T-cell (primary cell): ENCODE results near the gene GGT6. TPM values are rescaled to one million over a fixed set of nuclear protein-coding genes. Genes with fewer than 3 reads are reported as not detected.

ENCODE experiments used
- ATAC-seq, 4 experiments: fragments of 200-7000 bp in 3 of 4; fragments of 150-1000 bp in 1 of 4; cut with Tn5 transposase; replicated peaks in 1 of 4; 1 replicate in 3 of 4; 2 replicates in 1 of 4; pipeline ENCODE4 v1.10.0; 2021; ENCODE audit warnings: moderate library complexity in 3 of 4, mild to moderate bottlenecking in 2 of 4, moderate number of reproducible peaks in 1 of 4
- CTCF ChIA-PET, 2 donors: fragments of 300-600 bp; sonication (Branson Sonifier 250); formaldehyde crosslinking; loops; one replicate each; lab custom pipeline; 2022; ENCODE audit warnings: antibody characterized with exemption in 2 of 2; lab: Charles Lee
- POLR2A ChIA-PET, 2 donors: fragments of 300-600 bp; sonication (Branson Sonifier 250); formaldehyde crosslinking; loops; one replicate each; lab custom pipeline; 2022; ENCODE audit warnings: antibody characterized with exemption in 2 of 2; lab: Charles Lee
- DNase-seq, 35 experiments: peaks; one replicate each; pipeline versions ENCODE4 v3.0.0 to v3.0.0-alpha.2; 2013 to 2023
- H3K27ac ChIP-seq: one replicate; pipeline ENCODE4 v1.5.1; 2013; ENCODE audit warnings: low read length
- H3K27me3 ChIP-seq, 2 experiments: replicated peaks in 1 of 2; 1 replicate in 1 of 2; 2 replicates in 1 of 2; pipeline versions ENCODE4 v1.6.1 to v1.7.0; 2013; ENCODE audit warnings: low read length in 1 of 2, mixed read lengths in 1 of 2; ENCODE audit not compliant: control insufficient read depth in 2 of 2, insufficient read depth in 2 of 2; ENCODE audit errors: extremely low read depth in 1 of 2
- H3K36me3 ChIP-seq, 2 donors: 1 replicate in 1 of 2; 2 replicates in 1 of 2; pipeline versions ENCODE4 v1.6.1 to v1.7.0; 2013; ENCODE audit warnings: low read length in 1 of 2; ENCODE audit not compliant: control insufficient read depth in 2 of 2, insufficient read depth in 1 of 2; ENCODE audit errors: extremely low read depth in 1 of 2
- H3K4me1 ChIP-seq, 2 experiments: 1 replicate in 1 of 2; 2 replicates in 1 of 2; pipeline versions ENCODE4 v1.6.1 to v1.7.0; 2013; ENCODE audit warnings: low read length in 2 of 2, mixed read lengths in 1 of 2; ENCODE audit not compliant: insufficient read depth in 2 of 2, control insufficient read depth in 1 of 2; ENCODE audit errors: extremely low read depth in 1 of 2
- H3K4me3 ChIP-seq, 2 donors: 1 replicate in 1 of 2; 2 replicates in 1 of 2; pipeline versions ENCODE4 v1.5.1 to v1.7.0; 2013; ENCODE audit warnings: mild to moderate bottlenecking in 2 of 2, low read length in 1 of 2, moderate library complexity in 1 of 2; ENCODE audit not compliant: control insufficient read depth in 1 of 2; ENCODE audit errors: extremely low read depth in 1 of 2
- H3K9me3 ChIP-seq: 2 replicates; pipeline ENCODE4 v1.7.0; 2013
- H3K27ac Mint-ChIP-seq, 2 donors: one replicate each; pipeline ENCODE4 v1.8.0; 2020 to 2021; ENCODE audit warnings: mild to moderate bottlenecking in 2 of 2, mixed read lengths in 2 of 2
- H3K27me3 Mint-ChIP-seq, 2 donors: one replicate each; pipeline ENCODE4 v1.8.0; 2021 to 2022; ENCODE audit warnings: mixed read lengths in 2 of 2
- H3K36me3 Mint-ChIP-seq: one replicate; pipeline ENCODE4 v1.8.0; 2021; ENCODE audit warnings: mixed read lengths
- H3K4me1 Mint-ChIP-seq, 3 donors: one replicate each; pipeline ENCODE4 v1.8.0; 2020 to 2022; ENCODE audit warnings: mixed read lengths in 3 of 3, mild to moderate bottlenecking in 1 of 3
- H3K4me3 Mint-ChIP-seq, 3 donors: one replicate each; pipeline ENCODE4 v1.8.0; 2020 to 2022; ENCODE audit warnings: mild to moderate bottlenecking in 3 of 3, mixed read lengths in 3 of 3, moderate library complexity in 3 of 3
- H3K9me3 Mint-ChIP-seq, 3 donors: one replicate each; pipeline ENCODE4 v1.8.0; 2020 to 2022; ENCODE audit warnings: mixed read lengths in 3 of 3
- WGBS: methylation state at CpG from one replicate; pipeline ENCODE4 v1.1.5; 2013; ENCODE audit warnings: missing lambda C conversion rate; ENCODE audit not compliant: insufficient coverage; 5-methylcytosine and 5-hydroxymethylcytosine counted together
- total RNA-seq, 35 experiments: library from RNA in 6 of 35; stranded (reverse) in 6 of 35; fragments of 120-200 nt in 1 of 35; gene quantifications; one replicate each; pipeline versions ENCODE4 v1.2.1 to v1.2.4 and lab custom pipeline; 2013 to 2026

Gene GGT6
- total RNA-seq, 5 donors from 2014 or later (not counting 1 experiment from before 2014, with no cell fraction given): not detected

DNA sequence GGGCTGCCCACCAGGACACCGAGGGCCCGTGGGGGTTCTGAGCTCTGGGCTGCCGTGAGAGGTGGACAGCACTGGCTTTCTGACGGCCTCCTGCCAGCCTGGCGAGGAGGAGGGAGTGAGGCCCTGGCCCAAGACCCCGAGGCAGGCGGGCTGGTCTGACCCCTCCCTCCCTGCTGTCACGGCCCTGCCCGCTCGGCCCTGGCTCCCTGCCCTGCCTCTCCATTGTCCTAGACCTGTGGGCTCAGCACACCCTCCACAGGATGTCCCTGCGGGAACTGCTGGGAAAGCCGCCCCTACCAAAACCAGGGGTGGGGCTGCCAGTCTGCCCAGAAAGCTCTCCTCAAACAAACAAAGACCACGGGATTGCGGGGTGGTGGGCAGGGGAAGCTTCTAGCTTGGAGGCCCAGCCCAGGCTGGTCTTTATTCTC, 41.0 kb downstream of the GGT6 start:
- Histone ChIP-seq H3K27ac (no peak overlapping the region), H3K4me1 (peaks cover 0 to 2% of the 10 kb centered on the region in 2 experiments), H3K36me3 (no peaks in the 10 kb centered on the region), H3K4me3 (no peak overlapping the region), H3K27me3 (peaks cover 0 to 18% of the 10 kb centered on the region in 2 experiments), H3K9me3 (no peaks in the 10 kb centered on the region)
- Mint-ChIP-seq H3K27me3 (no peaks in the 10 kb centered on the region), H3K4me3 (no peak overlapping the region), H3K4me1 (no peaks in the 10 kb centered on the region), H3K27ac (no peak overlapping the region), H3K9me3 (no peaks in the 10 kb centered on the region), H3K36me3 (no peaks in the 10 kb centered on the region)
- DNase-seq: no peak
- ChIA-PET POLR2A (no interaction called here), CTCF (no interaction called here)
- 92% methylated on average over 10 of the region's 14 CpGs for WGBS
- no peak for ATAC-seq

DNA sequence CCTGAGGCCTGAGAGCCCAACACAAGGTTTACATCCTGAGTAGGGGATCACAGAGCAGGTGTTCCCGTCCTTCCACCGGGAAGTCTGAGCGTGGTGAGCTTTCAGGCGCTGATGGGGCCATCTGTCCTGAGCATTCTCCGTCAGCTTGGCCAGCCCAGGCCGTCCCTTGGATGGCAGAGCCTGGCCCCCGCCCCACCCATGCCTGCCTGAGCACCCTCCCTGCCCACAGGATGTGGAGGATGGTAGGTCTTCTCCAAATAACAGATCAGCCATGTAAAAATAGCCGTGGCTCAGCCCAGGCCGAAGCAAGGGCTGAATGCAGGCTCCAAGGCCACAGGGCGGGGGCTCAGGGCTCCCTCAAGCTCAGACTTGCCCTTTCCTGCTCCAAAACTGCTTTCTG, 41.5 kb downstream of the GGT6 start:
- 74% methylated on average over 6 of the region's 10 CpGs for WGBS
- Mint-ChIP-seq H3K27me3 (no peaks in the 10 kb centered on the region), H3K4me1 (no peaks in the 10 kb centered on the region), H3K4me3 (no peak overlapping the region), H3K9me3 (no peaks in the 10 kb centered on the region), H3K27ac (no peak overlapping the region), H3K36me3 (no peaks in the 10 kb centered on the region)
- DNase-seq (no peak), ATAC-seq (no peak)
- no peak overlapping the region for H3K4me3 ChIP-seq
- H3K4me1 ChIP-seq: peaks cover 0 to 2% of the 10 kb centered on the region in 2 experiments
- H3K36me3 ChIP-seq: no peaks in the 10 kb centered on the region
- H3K27ac ChIP-seq: no peak overlapping the region
- peaks cover 0 to 20% of the 10 kb centered on the region in 2 experiments for H3K27me3 ChIP-seq
- no peaks in the 10 kb centered on the region for H3K9me3 ChIP-seq
- POLR2A ChIA-PET: no interaction called here
- CTCF ChIA-PET: no interaction called here

DNA sequence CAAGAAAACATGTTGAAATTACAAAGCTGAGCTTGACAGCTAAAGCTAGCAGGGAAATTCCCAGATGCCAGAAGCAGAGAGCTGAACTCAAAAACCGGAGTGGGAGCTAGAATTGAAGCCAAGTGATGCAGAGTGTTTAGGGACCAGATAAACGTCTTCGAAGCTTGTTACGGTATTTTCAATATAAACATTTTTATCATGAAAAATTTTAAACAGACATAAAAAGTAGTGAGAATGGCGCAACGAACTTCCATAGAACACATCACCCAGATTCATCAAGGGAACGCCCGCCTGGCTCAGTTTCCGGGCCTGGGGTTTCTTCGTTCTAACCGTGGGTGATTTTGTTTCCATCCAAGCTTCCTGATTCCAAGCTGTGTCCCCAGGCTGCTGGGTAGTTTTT, 43.6 kb downstream of the GGT6 start:
- whole genome bisulfite sequencing: 92% methylated on average over 2 of the region's 11 CpGs
- no peaks in the 10 kb centered on the region for H3K36me3 ChIP-seq
- no peak overlapping the region for H3K4me3 Mint-ChIP-seq
- DNase-seq (no peak), ATAC-seq (no peak)
- no peak overlapping the region for H3K27ac ChIP-seq
- no peak overlapping the region for H3K4me3 ChIP-seq
- H3K36me3 Mint-ChIP-seq: no peaks in the 10 kb centered on the region
- ChIA-PET POLR2A (no interaction called here), CTCF (interaction anchor here in 1 of 2 donors (0.6 kb wide), 1 partner anchor 1073 kb away, joined by 3 read pairs; no protein-coding TSS in a partner anchor)
- H3K27me3 ChIP-seq: peaks cover 0 to 19% of the 10 kb centered on the region in 2 experiments
- H3K27ac Mint-ChIP-seq: no peak overlapping the region
- no peaks in the 10 kb centered on the region for H3K9me3 ChIP-seq
- no peaks in the 10 kb centered on the region for H3K27me3 Mint-ChIP-seq
- H3K9me3 Mint-ChIP-seq: no peaks in the 10 kb centered on the region
- no peaks in the 10 kb centered on the region for H3K4me1 Mint-ChIP-seq
- peaks cover 0 to 2% of the 10 kb centered on the region in 2 experiments for H3K4me1 ChIP-seq

DNA sequence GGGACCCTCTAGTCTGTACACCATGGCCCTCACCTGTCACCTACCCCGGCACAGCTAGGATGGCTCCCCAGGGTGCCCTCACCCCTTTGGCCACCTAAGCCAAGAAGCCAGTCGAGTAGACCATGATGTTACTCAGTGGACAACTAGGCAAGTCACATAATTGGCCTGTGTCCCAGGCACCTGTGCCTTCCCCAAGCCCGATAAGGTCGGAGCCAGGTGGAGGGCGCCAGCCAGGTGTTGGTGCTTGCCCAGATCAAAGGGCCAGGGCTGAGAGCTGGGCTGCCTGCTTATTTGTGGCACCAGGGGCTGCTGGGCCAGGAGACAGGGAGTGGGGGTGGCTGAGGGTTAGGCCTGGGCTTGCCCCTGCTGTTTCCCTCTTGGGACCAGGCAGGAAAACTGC, 44.9 kb downstream of the GGT6 start:
- H3K27me3 ChIP-seq: peaks cover 0 to 20% of the 10 kb centered on the region in 2 experiments
- Mint-ChIP-seq H3K27ac (no peak overlapping the region), H3K4me1 (peaks cover 4% of the 10 kb centered on the region in 3 donors), H3K9me3 (no peaks in the 10 kb centered on the region), H3K36me3 (no peaks in the 10 kb centered on the region), H3K4me3 (no peak overlapping the region), H3K27me3 (no peaks in the 10 kb centered on the region)
- WGBS: 92% methylated on average over 4 of the region's 5 CpGs
- ATAC-seq (no peak), DNase-seq (no peak)
- ChIA-PET POLR2A (no interaction called here), CTCF (no interaction called here)
- peaks cover 0 to 2% of the 10 kb centered on the region in 2 experiments for H3K4me1 ChIP-seq
- no peaks in the 10 kb centered on the region for H3K9me3 ChIP-seq
- no peak overlapping the region for H3K4me3 ChIP-seq
- H3K36me3 ChIP-seq: no peaks in the 10 kb centered on the region
- no peak overlapping the region for H3K27ac ChIP-seq

DNA sequence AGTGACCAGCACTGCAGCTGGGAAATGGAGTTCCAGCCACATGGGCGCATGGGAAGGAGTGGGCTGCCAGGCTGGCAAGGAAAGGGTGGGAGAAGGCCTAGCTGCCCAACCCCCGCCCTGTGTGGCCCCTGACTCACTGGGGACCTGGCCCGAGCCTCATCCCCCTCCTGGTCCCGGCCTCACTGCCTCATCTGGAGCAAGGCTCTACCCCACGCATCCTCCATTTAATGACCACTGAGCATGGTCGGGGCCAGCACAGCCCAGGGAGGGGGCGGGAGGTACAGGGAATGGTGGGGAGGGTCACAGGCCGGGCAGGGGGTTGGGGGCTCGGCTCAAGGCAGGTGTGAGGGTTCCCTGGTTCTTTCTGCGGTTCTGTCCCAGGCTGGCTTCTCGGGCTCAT, 45.6 kb downstream of the GGT6 start:
- no peak overlapping the region for H3K27ac ChIP-seq
- 76% methylated on average over 5 of the region's 11 CpGs for WGBS

DNA sequence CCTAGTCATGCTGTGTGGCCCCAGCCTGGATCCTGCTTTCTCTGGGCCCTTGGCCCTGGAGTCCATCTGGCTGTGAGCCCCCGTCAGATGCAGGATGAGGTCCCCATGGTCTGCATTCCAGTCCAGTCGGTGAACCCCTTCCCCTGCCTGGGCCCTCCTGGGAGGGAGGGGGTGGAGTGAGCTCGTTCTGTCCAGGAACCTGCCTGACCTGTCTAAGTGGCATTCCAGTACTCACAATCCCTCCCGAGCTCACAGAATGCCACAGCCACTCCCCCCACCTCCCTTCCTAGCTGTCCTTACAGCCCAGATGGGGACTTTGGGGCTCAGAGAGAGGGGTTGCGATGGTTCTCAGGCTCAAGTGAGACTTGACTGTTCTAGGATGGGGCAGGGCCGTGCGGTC, 46.2 kb downstream of the GGT6 start:
- Histone ChIP-seq H3K4me3 (no peak overlapping the region), H3K27ac (no peak overlapping the region), H3K4me1 (peaks cover 0 to 10% of the 10 kb centered on the region in 2 experiments), H3K27me3 (peaks cover 0 to 16% of the 10 kb centered on the region in 2 experiments), H3K36me3 (no peaks in the 10 kb centered on the region), H3K9me3 (no peaks in the 10 kb centered on the region)
- ATAC-seq (no peak), DNase-seq (no peak)
- ChIA-PET CTCF (no interaction called here), POLR2A (no interaction called here)
- Mint-ChIP-seq H3K4me1 (peaks cover 11 to 12% (median 11%) of the 10 kb centered on the region in 3 donors), H3K4me3 (no peak overlapping the region), H3K27ac (no peak overlapping the region), H3K27me3 (no peaks in the 10 kb centered on the region), H3K36me3 (no peaks in the 10 kb centered on the region), H3K9me3 (no peaks in the 10 kb centered on the region)
- WGBS: 100% methylated on average over 2 of the region's 7 CpGs

More for the DNA sequence above, 45.6 kb downstream of the GGT6 start:
- H3K36me3 ChIP-seq: no peaks in the 10 kb centered on the region
- Mint-ChIP-seq H3K36me3 (no peaks in the 10 kb centered on the region), H3K4me3 (no peak overlapping the region), H3K27ac (no peak overlapping the region), H3K9me3 (no peaks in the 10 kb centered on the region), H3K4me1 (peaks cover 5 to 6% (median 6%) of the 10 kb centered on the region in 3 donors), H3K27me3 (no peaks in the 10 kb centered on the region)
- no peaks in the 10 kb centered on the region for H3K9me3 ChIP-seq
- DNase-seq (no peak), ATAC-seq (no peak)
- ChIA-PET CTCF (no interaction called here), POLR2A (no interaction called here)
- peaks cover 0 to 5% of the 10 kb centered on the region in 2 experiments for H3K4me1 ChIP-seq
- H3K4me3 ChIP-seq: no peak overlapping the region
- peaks cover 0 to 17% of the 10 kb centered on the region in 2 experiments for H3K27me3 ChIP-seq
